Hepatocyte (in vitro differentiated cells): ENCODE results near the gene FOXN4.

Source experiments
- CTCF ChIP-seq: fragments of 200-600 bp; sonication (generic); IDR thresholded peaks from 2 replicates; pipeline ENCODE4 v1.5.1; 2016; ENCODE audit warnings: antibody characterized with exemption, mild to moderate bottlenecking; ENCODE audit not compliant: poor library complexity
- EZH2phosphoT487 ChIP-seq: fragments of 200-600 bp; sonication (generic); IDR thresholded peaks from one replicate; pipeline ENCODE4 v1.6.1; 2018; ENCODE audit warnings: antibody characterized with exemption, mild to moderate bottlenecking, low read depth, moderate library complexity; ENCODE audit not compliant: unreplicated experiment, severe bottlenecking

- no peak for TF ChIP-seq CTCF
- TF ChIP-seq EZH2phosphoT487 = no peak
These were observed 75.1 kb downstream of the FOXN4 start for GRCh38 chr12:109234012-109234411.
